IMR-90 (cell line): ENCODE data around the gene INPP5B. TPM values are rescaled to one million over a fixed set of nuclear protein-coding genes. Genes with fewer than 3 reads are reported as not detected.

Experiments
- ATAC-seq: fragments of 200-7000 bp; cut with Tn5 transposase; 2 replicates; pipeline ENCODE4 v1.9.1; 2020; ENCODE audit warnings: low read depth, mild to moderate bottlenecking, moderate library complexity
- BruUV-seq: library from RNA; stranded (reverse); fragments of 400-500 nt; replicated peaks from 2 replicates; lab custom pipeline; 2021; lab: Mats Ljungman, UMichigan
- CTCF ChIA-PET: fragments of 300-600 bp; formaldehyde crosslinking; extraction: SDS; loops from one replicate; lab custom pipeline; 2021; ENCODE audit warnings: antibody characterized with exemption; lab: Yijun Ruan, JAX
- POLR2A ChIA-PET: fragments of 300-600 bp; sonication (Branson Sonifier 250); formaldehyde crosslinking; loops from one replicate; lab custom pipeline; 2022; ENCODE audit warnings: antibody characterized with exemption; ENCODE audit not compliant: unreplicated experiment; lab: Charles Lee
- DNase-seq: peaks from one replicate; pipeline ENCODE4 v3.0.0; 2013
- H2AFZ ChIP-seq: replicated peaks from 2 replicates; pipeline ENCODE3; 2013; ENCODE audit warnings: low read length, mild to moderate bottlenecking; ENCODE audit not compliant: poor library complexity
- H2AK5ac ChIP-seq: 2 replicates; pipeline ENCODE4 v1.6.1; 2013; ENCODE audit warnings: low read depth, low read length, inconsistent platforms
- H2AK9ac ChIP-seq: replicated peaks from 2 replicates; pipeline ENCODE3; 2013; ENCODE audit warnings: mild to moderate bottlenecking, low read depth, low read length, moderate library complexity; ENCODE audit not compliant: poor library complexity
- H2BK120ac ChIP-seq: 2 replicates; pipeline ENCODE4 v1.6.1; 2013; ENCODE audit warnings: low read depth, low read length, inconsistent platforms
- H2BK15ac ChIP-seq: 3 replicates; pipeline ENCODE4 v1.6.1; 2013; ENCODE audit warnings: low read depth, low read length, inconsistent platforms
- H2BK20ac ChIP-seq: 2 replicates; pipeline ENCODE4 v1.6.1; 2013; ENCODE audit warnings: low read depth, mild to moderate bottlenecking, inconsistent platforms, low read length, moderate library complexity
- H2BK5ac ChIP-seq: 2 replicates; pipeline ENCODE4 v1.6.1; 2013; ENCODE audit warnings: mild to moderate bottlenecking, low read depth, low read length, inconsistent platforms; ENCODE audit not compliant: poor library complexity, severe bottlenecking
- H3K14ac ChIP-seq: replicated peaks from 2 replicates; pipeline ENCODE4 v1.6.1; 2013; ENCODE audit warnings: low read depth, low read length, inconsistent platforms
- H3K18ac ChIP-seq: 2 replicates; pipeline ENCODE4 v1.6.1; 2013; ENCODE audit warnings: low read depth, low read length, control low read depth
- H3K23ac ChIP-seq: 2 replicates; pipeline ENCODE4 v1.6.1; 2013; ENCODE audit warnings: low read depth, low read length, inconsistent platforms
- H3K27ac ChIP-seq: 2 replicates; pipeline ENCODE4 v1.5.1; 2013; ENCODE audit warnings: mild to moderate bottlenecking, control low read depth, low read length; ENCODE audit not compliant: insufficient read depth
- H3K27me3 ChIP-seq: 2 replicates; pipeline ENCODE4 v1.6.1; 2013; ENCODE audit warnings: low read length; ENCODE audit not compliant: control insufficient read depth, insufficient read depth
- H3K36me3 ChIP-seq: 2 replicates; pipeline ENCODE4 v1.6.1; 2013; ENCODE audit warnings: low read length, mixed read lengths; ENCODE audit not compliant: control insufficient read depth, insufficient read depth
- H3K4ac ChIP-seq: 2 replicates; pipeline ENCODE4 v1.6.1; 2013; ENCODE audit warnings: low read depth, low read length, inconsistent platforms
- H3K4me1 ChIP-seq: 2 replicates; pipeline ENCODE4 v1.6.1; 2013; ENCODE audit warnings: low read length, mixed read lengths; ENCODE audit not compliant: control insufficient read depth, insufficient read depth
- H3K4me2 ChIP-seq: 2 replicates; pipeline ENCODE4 v1.6.1; 2013; ENCODE audit warnings: low read depth, mild to moderate bottlenecking, control low read depth, low read length, moderate library complexity
- H3K4me3 ChIP-seq: 2 replicates; pipeline ENCODE4 v1.5.1; 2013; ENCODE audit warnings: low read depth, mild to moderate bottlenecking, control low read depth, low read length, moderate library complexity; ENCODE audit not compliant: insufficient read depth
- H3K56ac ChIP-seq: 2 replicates; pipeline ENCODE4 v1.6.1; 2013; ENCODE audit warnings: low read length, inconsistent platforms; ENCODE audit not compliant: insufficient read depth; ENCODE audit errors: extremely low read depth
- H3K79me1 ChIP-seq, 2 experiments: 2 replicates each; pipeline ENCODE4 v1.6.1; 2013; ENCODE audit warnings: low read length in 2 of 2, inconsistent platforms in 1 of 2, low read depth in 1 of 2
- H3K9ac ChIP-seq: 2 replicates; pipeline ENCODE4 v1.6.1; 2013; ENCODE audit warnings: low read depth, low read length, control low read depth
- H3K9me1 ChIP-seq: 2 replicates; pipeline ENCODE4 v1.6.1; 2013; ENCODE audit warnings: low read length, inconsistent platforms; ENCODE audit not compliant: insufficient read depth
- H3K9me3 ChIP-seq: 2 replicates; pipeline ENCODE4 v1.6.1; 2013; ENCODE audit warnings: low read length; ENCODE audit not compliant: control insufficient read depth, insufficient read depth
- H4K20me1 ChIP-seq: 2 replicates; pipeline ENCODE4 v1.6.1; 2013; ENCODE audit warnings: low read length, inconsistent platforms; ENCODE audit not compliant: insufficient read depth
- H4K5ac ChIP-seq: 2 replicates; pipeline ENCODE4 v1.6.1; 2013; ENCODE audit warnings: mild to moderate bottlenecking, low read depth, low read length, control low read depth
- H4K8ac ChIP-seq, 2 experiments: 2 replicates each; pipeline ENCODE4 v1.6.1; 2013; ENCODE audit warnings: low read depth in 2 of 2, low read length in 2 of 2, control low read depth in 1 of 2, inconsistent platforms in 1 of 2
- H4K91ac ChIP-seq: 2 replicates; pipeline ENCODE4 v1.6.1; 2013; ENCODE audit warnings: low read depth, low read length, inconsistent platforms; ENCODE audit not compliant: insufficient read depth
- BHLHE40 ChIP-seq: fragments of 150-350 bp; IDR thresholded peaks from 2 replicates; pipeline ENCODE4 v1.6.1; 2016; ENCODE audit warnings: mild to moderate bottlenecking, low read depth, low read length
- CEBPB ChIP-seq: IDR thresholded peaks from 2 replicates; pipeline ENCODE4 v1.6.1; 2012; ENCODE audit warnings: low read depth, low read length, improper control_type of control experiment
- CHD1 ChIP-seq: IDR thresholded peaks from 2 replicates; pipeline ENCODE4 v1.6.1; 2012; ENCODE audit warnings: low read depth, low read length, improper control_type of control experiment
- FOS ChIP-seq: fragments of 150-350 bp; IDR thresholded peaks from 2 replicates; pipeline ENCODE4 v1.6.1; 2016; ENCODE audit warnings: low read depth, low read length
- MAFK ChIP-seq: IDR thresholded peaks from 2 replicates; pipeline ENCODE4 v1.6.1; 2012; ENCODE audit warnings: low read depth, low read length, improper control_type of control experiment
- MAZ ChIP-seq: IDR thresholded peaks from 2 replicates; pipeline ENCODE4 v1.6.1; 2012; ENCODE audit warnings: low read depth, mild to moderate bottlenecking, low read length, improper control_type of control experiment, moderate library complexity, borderline replicate concordance
- MXI1 ChIP-seq: IDR thresholded peaks from 2 replicates; pipeline ENCODE4 v1.6.1; 2012; ENCODE audit warnings: low read depth, mild to moderate bottlenecking, low read length, moderate library complexity, borderline replicate concordance
- NFE2L2 ChIP-seq: fragments of 150-350 bp; IDR thresholded peaks from 2 replicates; pipeline ENCODE4 v1.6.1; 2016; ENCODE audit warnings: low read depth, mild to moderate bottlenecking, low read length
- POLR2A ChIP-seq: IDR thresholded peaks from 2 replicates; pipeline ENCODE4 v1.6.1; 2012; ENCODE audit warnings: mild to moderate bottlenecking, low read depth, low read length
- RAD21 ChIP-seq: IDR thresholded peaks from 2 replicates; pipeline ENCODE4 v1.6.1; 2012; ENCODE audit warnings: low read length, improper control_type of control experiment
- RCOR1 ChIP-seq: IDR thresholded peaks from 2 replicates; pipeline ENCODE4 v1.6.1; 2012; ENCODE audit warnings: mild to moderate bottlenecking, low read length, improper control_type of control experiment; ENCODE audit not compliant: insufficient replicate concordance
- RFX5 ChIP-seq: IDR thresholded peaks from 2 replicates; pipeline ENCODE4 v1.8.0; 2012; ENCODE audit warnings: low read depth, mild to moderate bottlenecking, low read length, moderate library complexity
- SMC3 ChIP-seq: fragments of 150-350 bp; IDR thresholded peaks from 2 replicates; pipeline ENCODE4 v1.6.1; 2016; ENCODE audit warnings: low read depth, mild to moderate bottlenecking, antibody characterized with exemption, low read length, moderate library complexity
- WGBS, 2 experiments: methylation state at CpG; one replicate each; pipeline versions ENCODE4 v1.1.5 to v1.1.7; 2013; ENCODE audit warnings: missing lambda C conversion rate in 2 of 2; ENCODE audit not compliant: insufficient read length in 1 of 2; ENCODE audit errors: extremely low coverage in 2 of 2; 5-methylcytosine and 5-hydroxymethylcytosine counted together
- dilution Hi-C: fragments of 300-500 bp; cut with HindIII; formaldehyde crosslinking; loops from one replicate; pipeline ENCODE4 v1.14.3; 2018; ENCODE audit warnings: low sequenced_read_pairs; ENCODE audit not compliant: unreplicated experiment
- in situ Hi-C: fragments of 300-500 bp; cut with MboI; formaldehyde crosslinking; loops from 3 replicates; pipeline ENCODE4 v1.14.3; 2019; ENCODE audit warnings: low sequenced_read_pairs, inconsistent platforms, mixed read lengths
- intact Hi-C: fragments of 100-400 bp; cut with micrococcal nuclease; formaldehyde crosslinking; loops from 2 replicates; pipeline ENCODE4 v1.10.0; 2022
- polyA plus RNA-seq, 3 experiments: library from polyadenylated mRNA; depleted of rRNA; stranded (reverse); fragments of >200 nt; gene quantifications; 2 replicates each; pipeline ENCODE4 v1.2.3, GENCODE V29; 2012; ENCODE audit warnings: low replicate concordance in 1 of 3
- total RNA-seq: library from RNA; depleted of rRNA; stranded (reverse); fragments of >200 nt; gene quantifications from 2 replicates; pipeline ENCODE4 v1.2.3, GENCODE V29; 2012
- TF ChIP-seq, protein P1 (sequence below): fragments of 150-350 bp; IDR thresholded peaks from 2 replicates; pipeline ENCODE4 v1.6.1; 2017; ENCODE audit warnings: mild to moderate bottlenecking, antibody characterized with exemption, low read length, low read depth
- TF ChIP-seq, protein P2 (sequence below): conservative IDR thresholded peaks from 2 replicates; pipeline ENCODE4 v1.5.1; 2012; ENCODE audit warnings: mild to moderate bottlenecking, low read depth, low read length, improper control_type of control experiment
- TF ChIP-seq, protein P3 (sequence below): fragments of 150-350 bp; IDR thresholded peaks from 2 replicates; pipeline ENCODE4 v1.6.1; 2016; ENCODE audit warnings: low read depth, mild to moderate bottlenecking, low read length, moderate library complexity, borderline replicate concordance

INPP5B gene
- total and polyA plus RNA-seq, 2 of the 4 experiments (the other 2 are of a cell fraction): 9.4 to 20.4 TPM

DNA sequence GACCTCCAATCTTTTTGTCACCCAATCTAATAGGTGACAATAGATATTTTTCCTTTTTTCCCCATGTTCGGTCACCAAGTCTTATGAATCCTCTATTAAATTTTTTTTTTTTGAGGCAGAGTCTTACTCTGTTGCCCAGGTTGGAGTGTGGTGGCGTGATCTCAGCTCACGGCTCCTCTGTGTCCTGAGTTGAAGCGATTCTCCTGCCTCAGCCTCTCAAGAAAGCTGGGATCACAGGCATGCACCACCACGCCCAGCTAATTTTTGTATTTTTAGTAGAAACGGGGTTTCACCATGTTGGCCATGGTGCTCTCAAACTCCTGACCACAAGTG lies 45.0 kb downstream of the INPP5B start:
- Histone ChIP-seq H3K4me2 (no peak overlapping the region), H3K9ac (no peak overlapping the region), H3K79me1 (peaks cover 0 to 4% of the 10 kb centered on the region in 2 experiments; a peak in 3 of 4 replicates), H4K5ac (no peak overlapping the region), H3K4me1 (no peaks in the 10 kb centered on the region), H3K27me3 (no peaks in the 10 kb centered on the region), H2AK5ac (no peak overlapping the region), H2AFZ (no peak overlapping the region), H2BK15ac (no peak overlapping the region), H3K4ac (no peak overlapping the region), H2BK120ac (no peak overlapping the region), H3K23ac (no peak overlapping the region), H3K36me3 (peaks cover 6% of the 10 kb centered on the region; the same call in 1 of the 2 replicates), H3K4me3 (no peak overlapping the region), H2BK20ac (no peak overlapping the region), H4K20me1 (no peaks in the 10 kb centered on the region; the same call in 1 of the 2 replicates), H2AK9ac (no peak overlapping the region), H4K91ac (no peak overlapping the region), H3K9me3 (no peaks in the 10 kb centered on the region), H3K9me1 (no peaks in the 10 kb centered on the region), H3K14ac (no peak overlapping the region), H3K27ac (no peak overlapping the region), H3K56ac (no peak overlapping the region), H2BK5ac (no peak overlapping the region), H4K8ac (no peak overlapping the region), H3K18ac (no peak overlapping the region)
- ATAC-seq (no peak), DNase-seq (no peak)
- TF ChIP-seq NFE2L2: no peak
- TF ChIP-seq MXI1: no peak
- no peak for TF ChIP-seq RAD21
- TF ChIP-seq POLR2A: no peak
- no peak for TF ChIP-seq BHLHE40
- TF ChIP-seq, protein P1, sequence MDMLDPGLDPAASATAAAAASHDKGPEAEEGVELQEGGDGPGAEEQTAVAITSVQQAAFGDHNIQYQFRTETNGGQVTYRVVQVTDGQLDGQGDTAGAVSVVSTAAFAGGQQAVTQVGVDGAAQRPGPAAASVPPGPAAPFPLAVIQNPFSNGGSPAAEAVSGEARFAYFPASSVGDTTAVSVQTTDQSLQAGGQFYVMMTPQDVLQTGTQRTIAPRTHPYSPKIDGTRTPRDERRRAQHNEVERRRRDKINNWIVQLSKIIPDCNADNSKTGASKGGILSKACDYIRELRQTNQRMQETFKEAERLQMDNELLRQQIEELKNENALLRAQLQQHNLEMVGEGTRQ: no peak
- TF ChIP-seq FOS: no peak
- no peak for TF ChIP-seq SMC3
- no peak for TF ChIP-seq CHD1
- TF ChIP-seq, protein P2, sequence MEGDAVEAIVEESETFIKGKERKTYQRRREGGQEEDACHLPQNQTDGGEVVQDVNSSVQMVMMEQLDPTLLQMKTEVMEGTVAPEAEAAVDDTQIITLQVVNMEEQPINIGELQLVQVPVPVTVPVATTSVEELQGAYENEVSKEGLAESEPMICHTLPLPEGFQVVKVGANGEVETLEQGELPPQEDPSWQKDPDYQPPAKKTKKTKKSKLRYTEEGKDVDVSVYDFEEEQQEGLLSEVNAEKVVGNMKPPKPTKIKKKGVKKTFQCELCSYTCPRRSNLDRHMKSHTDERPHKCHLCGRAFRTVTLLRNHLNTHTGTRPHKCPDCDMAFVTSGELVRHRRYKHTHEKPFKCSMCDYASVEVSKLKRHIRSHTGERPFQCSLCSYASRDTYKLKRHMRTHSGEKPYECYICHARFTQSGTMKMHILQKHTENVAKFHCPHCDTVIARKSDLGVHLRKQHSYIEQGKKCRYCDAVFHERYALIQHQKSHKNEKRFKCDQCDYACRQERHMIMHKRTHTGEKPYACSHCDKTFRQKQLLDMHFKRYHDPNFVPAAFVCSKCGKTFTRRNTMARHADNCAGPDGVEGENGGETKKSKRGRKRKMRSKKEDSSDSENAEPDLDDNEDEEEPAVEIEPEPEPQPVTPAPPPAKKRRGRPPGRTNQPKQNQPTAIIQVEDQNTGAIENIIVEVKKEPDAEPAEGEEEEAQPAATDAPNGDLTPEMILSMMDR: no peak
- TF ChIP-seq, protein P3, sequence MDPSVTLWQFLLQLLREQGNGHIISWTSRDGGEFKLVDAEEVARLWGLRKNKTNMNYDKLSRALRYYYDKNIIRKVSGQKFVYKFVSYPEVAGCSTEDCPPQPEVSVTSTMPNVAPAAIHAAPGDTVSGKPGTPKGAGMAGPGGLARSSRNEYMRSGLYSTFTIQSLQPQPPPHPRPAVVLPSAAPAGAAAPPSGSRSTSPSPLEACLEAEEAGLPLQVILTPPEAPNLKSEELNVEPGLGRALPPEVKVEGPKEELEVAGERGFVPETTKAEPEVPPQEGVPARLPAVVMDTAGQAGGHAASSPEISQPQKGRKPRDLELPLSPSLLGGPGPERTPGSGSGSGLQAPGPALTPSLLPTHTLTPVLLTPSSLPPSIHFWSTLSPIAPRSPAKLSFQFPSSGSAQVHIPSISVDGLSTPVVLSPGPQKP: no peak
- no peak for TF ChIP-seq CEBPB
- TF ChIP-seq RFX5: no peak
- no peak for TF ChIP-seq MAZ
- no peak for TF ChIP-seq RCOR1
- no peak for TF ChIP-seq MAFK
- in situ Hi-C loops (no loop called here), intact Hi-C loops (no loop called here), dilution Hi-C loops (no loop called here)
- BruUV-seq: no TSS peak
- ChIA-PET POLR2A (no interaction called here), CTCF (no interaction called here)
- WGBS, 2 experiments: 88% methylated on average over 3 of the region's 6 CpGs; no CpG with 5 or more reads in 1 of the 2 experiments
